RWPE1 (cell line): ENCODE data around the gene CIC.

Experiments used
- CTCF ChIA-PET: fragments of 350-600 bp; sonication (Branson Sonifier 250); formaldehyde crosslinking; extraction: SDS; loops from one replicate; lab custom pipeline; 2021; lab: Yijun Ruan, JAX
- POLR2A ChIA-PET: fragments of 400-600 bp; formaldehyde crosslinking; extraction: SDS; loops from one replicate; lab custom pipeline; 2020; ENCODE audit warnings: antibody characterized with exemption; ENCODE audit not compliant: low non-redundant PET; lab: Yijun Ruan, JAX
- DNase-seq: peaks from one replicate; pipeline ENCODE4 v3.0.0; 2012; ENCODE audit warnings: low spot score
- H3K27ac ChIP-seq: fragments of 450-650 bp; 2 replicates; pipeline ENCODE4 v1.5.1; 2017
- CTCF ChIP-seq: fragments of 450-650 bp; conservative IDR thresholded peaks from 2 replicates; pipeline ENCODE4 v1.5.1; 2017; ENCODE audit warnings: low read depth, mild to moderate bottlenecking

Gene CIC

GRCh38 chr19:42246922-42247639 is 22.0 kb upstream of the CIC start:
- no peak for DNase-seq
- ChIA-PET CTCF (interaction anchor here (0.6 to 3.6 kb wide), 9 partner anchors 21 to 191 kb away, joined by 3 to 15 read pairs (median 3); no protein-coding TSS in a partner anchor), POLR2A (interaction anchor here (1.5 kb wide), 1 partner anchor 33 kb away, joined by 5 read pairs; no protein-coding TSS in a partner anchor)
- no peak for TF ChIP-seq CTCF
- peak overlapping the region; percentile 98 for H3K27ac ChIP-seq

- no peak for TF ChIP-seq CTCF
- CTCF ChIA-PET, result interaction anchor here (0.6 to 3.6 kb wide), 2 partner anchors 32 to 81 kb away, joined by 4 to 15 read pairs; no protein-coding TSS in a partner anchor
- H3K27ac ChIP-seq, result peak overlapping the region; percentile 98
- DNase-seq, result no peak
- POLR2A ChIA-PET, result no interaction called here
Measured at GRCh38 chr19:42247640-42248199, 21.3 kb upstream of the CIC start.

- no peak for TF ChIP-seq CTCF
- POLR2A ChIA-PET, result no interaction called here
- peak overlapping the region; percentile 98 for H3K27ac ChIP-seq
- CTCF ChIA-PET, result interaction anchor here (0.6 to 3.6 kb wide), 2 partner anchors 31 to 80 kb away, joined by 4 to 15 read pairs; no protein-coding TSS in a partner anchor
- no peak for DNase-seq
Measured at GRCh38 chr19:42248270-42249148, 20.5 kb upstream of the CIC start.

- TF ChIP-seq CTCF, result no peak
- H3K27ac ChIP-seq, result peak overlapping the region; percentile 98
- no peak for DNase-seq
- CTCF ChIA-PET, result interaction anchor here (3.6 kb wide), 1 partner anchor 30 kb away, joined by 15 read pairs; no protein-coding TSS in a partner anchor
- POLR2A ChIA-PET, result no interaction called here
Measured at GRCh38 chr19:42249149-42249750, 19.8 kb upstream of the CIC start.

- DNase-seq, result no peak
- CTCF ChIA-PET, result interaction anchor here (0.6 kb wide), 1 partner anchor 139 kb away, joined by 3 read pairs; no protein-coding TSS in a partner anchor
- no peak for TF ChIP-seq CTCF
- POLR2A ChIA-PET, result interaction anchor here (0.7 kb wide), 1 partner anchor 1275 kb away, joined by 3 read pairs; no protein-coding TSS in a partner anchor
- H3K27ac ChIP-seq, result peak overlapping the region; percentile 98
Measured at GRCh38 chr19:42249769-42250168, 19.3 kb upstream of the CIC start.
